ENCODE data around the gene SFTPA2. TPM values are rescaled to one million over a fixed set of nuclear protein-coding genes. Genes with fewer than 3 reads are reported as not detected.
A peak's percentile ranks its signal among the peaks of the same experiment; 100 is the strongest.
"Not testable (repeated sequence)": the region's sequence is repeated elsewhere in the genome, so short reads cannot be mapped to it uniquely, and the experiment has no call there.

The SFTPA2 gene
- total RNA-seq, 1 donor from 2014 or later: 13,814 TPM

DNA sequence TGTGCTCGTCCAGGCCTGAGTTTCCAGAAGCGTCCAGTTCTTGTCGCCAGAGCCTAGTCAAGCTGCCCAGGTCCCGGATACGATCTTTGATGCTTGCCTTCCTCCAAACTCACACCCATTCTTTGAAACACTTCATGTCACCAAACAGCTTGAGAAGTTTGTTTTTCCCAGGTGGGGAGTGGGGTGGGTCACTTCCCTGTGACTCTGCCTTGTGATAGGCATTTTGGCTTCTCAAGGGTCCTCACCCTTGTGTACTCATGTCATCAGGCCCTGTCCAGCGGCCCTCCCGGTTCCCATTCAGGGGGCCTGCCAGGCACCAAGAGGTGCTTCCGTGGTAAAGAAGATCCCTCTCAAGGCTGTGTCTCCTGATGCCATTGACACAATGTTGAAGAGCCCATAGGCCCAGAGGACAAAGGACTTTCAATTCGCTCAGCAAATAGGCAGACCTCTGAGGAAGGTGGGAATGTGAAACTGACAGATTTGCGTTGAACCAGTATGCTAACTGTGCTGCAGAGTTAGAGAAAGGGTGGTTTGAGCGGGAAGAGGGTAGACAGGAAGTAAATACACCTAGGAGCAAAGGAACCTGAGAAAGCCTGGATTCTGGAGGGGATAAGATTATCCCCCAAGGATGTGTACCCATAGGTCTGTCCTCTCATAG, 25.8 kb upstream of the SFTPA2 start:
- DNase-seq: peak; percentile 72
- ATAC-seq: peak; percentile 86
- Histone ChIP-seq H3K4me1 (no peaks in the 10 kb centered on the region), H3K9me3 (no peaks in the 10 kb centered on the region), H3K36me3 (no peaks in the 10 kb centered on the region), H3K27me3 (no peaks in the 10 kb centered on the region), H3K4me3 (no peak overlapping the region), H3K27ac (peak overlapping the region; percentile 6)
- intact Hi-C loops (cut with DNase I): no loop called here
- TF ChIP-seq, protein P1, sequence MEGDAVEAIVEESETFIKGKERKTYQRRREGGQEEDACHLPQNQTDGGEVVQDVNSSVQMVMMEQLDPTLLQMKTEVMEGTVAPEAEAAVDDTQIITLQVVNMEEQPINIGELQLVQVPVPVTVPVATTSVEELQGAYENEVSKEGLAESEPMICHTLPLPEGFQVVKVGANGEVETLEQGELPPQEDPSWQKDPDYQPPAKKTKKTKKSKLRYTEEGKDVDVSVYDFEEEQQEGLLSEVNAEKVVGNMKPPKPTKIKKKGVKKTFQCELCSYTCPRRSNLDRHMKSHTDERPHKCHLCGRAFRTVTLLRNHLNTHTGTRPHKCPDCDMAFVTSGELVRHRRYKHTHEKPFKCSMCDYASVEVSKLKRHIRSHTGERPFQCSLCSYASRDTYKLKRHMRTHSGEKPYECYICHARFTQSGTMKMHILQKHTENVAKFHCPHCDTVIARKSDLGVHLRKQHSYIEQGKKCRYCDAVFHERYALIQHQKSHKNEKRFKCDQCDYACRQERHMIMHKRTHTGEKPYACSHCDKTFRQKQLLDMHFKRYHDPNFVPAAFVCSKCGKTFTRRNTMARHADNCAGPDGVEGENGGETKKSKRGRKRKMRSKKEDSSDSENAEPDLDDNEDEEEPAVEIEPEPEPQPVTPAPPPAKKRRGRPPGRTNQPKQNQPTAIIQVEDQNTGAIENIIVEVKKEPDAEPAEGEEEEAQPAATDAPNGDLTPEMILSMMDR (IDR thresholded peaks at IDR 0.05): no peak

GRCh38 chr10:79583488-79584024, 23.3 kb upstream of the SFTPA2 start:
- H3K4me3 ChIP-seq: no peak overlapping the region
- intact Hi-C loops (cut with DNase I): no loop called here
- H3K36me3 ChIP-seq: no peaks in the 10 kb centered on the region
- H3K4me1 ChIP-seq: no peaks in the 10 kb centered on the region
- TF ChIP-seq, protein P1 (IDR thresholded peaks at IDR 0.05): no peak
- DNase-seq: no peak
- H3K27ac ChIP-seq: no peak overlapping the region
- H3K9me3 ChIP-seq: no peaks in the 10 kb centered on the region
- ATAC-seq: no peak
- H3K27me3 ChIP-seq: no peaks in the 10 kb centered on the region

GRCh38 chr10:79582954-79583353, 22.7 kb upstream of the SFTPA2 start:
- ATAC-seq; H3K9me3 ChIP-seq; H3K27me3 ChIP-seq; intact Hi-C loops (cut with DNase I); H3K27ac ChIP-seq; H3K4me1 ChIP-seq; DNase-seq; H3K36me3 ChIP-seq; H3K4me3 ChIP-seq: not testable (repeated sequence)

- intact Hi-C loops (cut with DNase I): no loop called here
- no peak for ATAC-seq
- Histone ChIP-seq H3K9me3 (no peaks in the 10 kb centered on the region), H3K4me1 (no peaks in the 10 kb centered on the region), H3K27me3 (no peaks in the 10 kb centered on the region), H3K4me3 (no peak overlapping the region), H3K36me3 (no peaks in the 10 kb centered on the region), H3K27ac (no peak overlapping the region)
- TF ChIP-seq, protein P1 (IDR thresholded peaks at IDR 0.05): no peak
- DNase-seq: no peak
Measured at GRCh38 chr10:79582096-79582495, 21.9 kb upstream of the SFTPA2 start.

DNA sequence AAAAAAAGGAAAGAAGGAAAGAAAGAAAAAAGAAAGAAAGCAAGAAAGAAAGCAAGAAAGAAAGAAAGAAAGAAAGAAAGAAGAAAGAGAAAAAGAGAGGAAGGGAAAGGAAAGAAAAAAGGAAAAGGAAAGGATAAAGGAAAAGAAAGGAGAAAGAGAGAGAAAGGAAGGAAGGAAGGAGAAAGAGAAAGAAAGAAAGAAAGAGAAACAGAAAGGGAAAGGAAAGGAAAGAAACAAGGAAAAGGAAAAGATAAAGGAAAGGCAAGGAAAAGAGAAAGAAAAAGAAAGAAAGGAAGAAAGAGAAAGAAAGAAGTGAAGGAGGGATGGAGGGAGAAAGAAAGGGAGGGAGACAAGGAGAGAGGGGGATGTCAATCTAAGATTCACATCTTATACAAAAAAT, 20.8 kb upstream of the SFTPA2 start:
- Histone ChIP-seq H3K4me3 (no peak overlapping the region), H3K27ac (no peak overlapping the region), H3K27me3 (no peaks in the 10 kb centered on the region), H3K4me1 (no peaks in the 10 kb centered on the region), H3K9me3 (no peaks in the 10 kb centered on the region), H3K36me3 (no peaks in the 10 kb centered on the region)
- ATAC-seq: no peak
- intact Hi-C loops (cut with DNase I): no loop called here
- no peak for DNase-seq
- TF ChIP-seq, protein P1 (IDR thresholded peaks at IDR 0.05): no peak

DNA sequence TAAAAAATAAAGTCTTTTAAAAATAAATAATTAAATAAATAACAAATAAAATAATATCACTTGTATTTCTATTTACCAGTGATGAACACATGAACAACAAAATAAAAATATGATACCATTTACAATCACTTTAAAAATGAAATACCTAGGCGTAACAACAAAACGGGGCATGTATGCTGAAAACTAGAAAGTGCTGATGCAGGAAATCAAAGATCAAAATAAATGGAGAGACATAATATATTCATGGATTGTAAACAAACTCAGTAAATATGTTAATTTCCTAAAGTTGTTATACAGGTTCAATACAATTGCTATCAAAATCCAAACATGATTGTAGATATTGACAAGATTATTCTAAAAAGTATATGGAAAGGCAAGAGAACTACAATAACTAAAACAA, 19.2 kb upstream of the SFTPA2 start:
- no peaks in the 10 kb centered on the region for H3K9me3 ChIP-seq
- TF ChIP-seq, protein P1 (IDR thresholded peaks at IDR 0.05): no peak
- ATAC-seq (no peak), DNase-seq (no peak)
- no peaks in the 10 kb centered on the region for H3K27me3 ChIP-seq
- intact Hi-C loops (cut with DNase I): no loop called here
- no peak overlapping the region for H3K27ac ChIP-seq
- H3K4me3 ChIP-seq: no peak overlapping the region
- H3K36me3 ChIP-seq: no peaks in the 10 kb centered on the region
- no peaks in the 10 kb centered on the region for H3K4me1 ChIP-seq

- H3K9me3 ChIP-seq; H3K36me3 ChIP-seq; DNase-seq; H3K4me3 ChIP-seq; H3K4me1 ChIP-seq; H3K27me3 ChIP-seq; H3K27ac ChIP-seq; ATAC-seq; intact Hi-C loops (cut with DNase I): not testable (repeated sequence)
Measured at GRCh38 chr10:79570624-79571023, 10.4 kb upstream of the SFTPA2 start.
